ENCODE results near the gene UBB.

The UBB gene

GRCh38 chr17:16380640-16381495 lies at the start of gene UBB:
Gene UBB (plus strand): TSS chr17:16381091. CDS start chr17:16381908, 817 bp downstream.
- peak; percentile 100 for DNase-seq

- DNase-seq = no peak
Measured at GRCh38 chr17:16338391-16338790, 42.5 kb upstream of the UBB start.

- no peak for DNase-seq
Measured at GRCh38 chr17:16339402-16339801, 41.5 kb upstream of the UBB start.

DNA sequence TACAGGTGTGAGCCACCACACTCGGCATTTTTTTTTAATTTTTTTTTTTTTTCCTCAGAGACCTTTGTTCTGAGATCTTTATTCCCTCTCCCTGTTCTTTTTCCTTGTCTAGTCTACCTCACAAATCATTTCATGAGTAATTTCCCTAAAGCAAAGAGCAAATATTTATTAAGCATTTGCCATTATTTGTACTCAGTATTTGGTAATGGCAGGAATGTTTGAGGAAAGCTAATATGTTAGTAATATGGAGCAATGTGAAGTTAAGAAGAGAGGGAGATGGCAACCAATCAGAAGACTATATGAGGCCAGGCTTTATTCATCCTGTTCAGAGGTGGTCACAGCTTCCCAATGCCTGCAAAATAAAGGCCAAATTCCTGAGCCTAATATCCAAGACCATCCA lies 40.9 kb upstream of the UBB start:
- no peak for DNase-seq

GRCh38 chr17:16342979-16343378 lies 37.9 kb upstream of the UBB start:
- DNase-seq = no peak

GRCh38 chr17:16343569-16343968 lies 37.3 kb upstream of the UBB start:
- DNase-seq = no peak

DNA sequence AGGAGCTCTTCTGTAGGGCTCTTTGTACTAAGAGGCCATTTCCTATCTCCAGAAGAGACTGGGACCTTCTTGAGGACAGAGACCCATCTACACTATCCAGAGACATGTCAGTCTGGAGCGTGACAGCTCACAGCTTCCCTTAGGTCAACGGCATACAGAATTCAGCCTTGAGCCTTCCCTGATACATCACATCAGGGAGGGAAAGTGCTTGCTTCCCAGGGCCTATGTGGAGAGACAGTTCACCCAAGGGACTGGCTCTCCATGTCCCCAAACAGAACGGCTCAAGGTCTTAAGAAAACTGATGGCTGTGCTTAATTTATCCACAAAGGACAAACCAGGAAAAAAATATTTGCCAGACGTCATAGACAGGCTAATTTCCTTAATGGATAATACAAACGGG lies 35.3 kb upstream of the UBB start:
- DNase-seq = no peak

DNA sequence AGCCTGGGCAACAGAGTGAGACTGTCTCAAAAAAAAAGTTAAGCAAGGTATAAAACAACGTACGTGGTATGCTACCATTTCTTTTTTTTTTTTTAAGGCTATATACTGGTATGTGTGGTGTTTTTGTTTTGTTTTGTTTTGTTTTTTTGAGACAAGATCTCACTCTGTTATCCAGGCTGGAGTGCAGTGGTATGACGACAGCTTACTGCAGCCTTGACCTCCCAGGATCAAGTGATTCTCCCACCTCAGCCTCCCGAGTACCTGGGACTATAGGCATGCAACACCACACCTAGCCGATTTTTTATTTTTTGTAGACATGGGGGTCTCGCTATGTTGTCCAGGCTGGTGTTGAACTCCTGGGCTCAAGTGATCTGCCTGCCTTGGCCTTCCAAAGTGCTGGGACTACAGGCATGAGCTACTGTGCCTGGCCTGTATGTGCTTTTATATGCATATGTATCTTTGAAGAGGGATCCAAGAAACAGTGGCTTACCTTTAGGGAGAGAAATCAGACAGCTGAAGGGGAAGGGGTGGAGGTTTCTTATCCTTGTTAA lies 34.1 kb upstream of the UBB start:
- DNase-seq = no peak

GRCh38 chr17:16348586-16348985 lies 32.3 kb upstream of the UBB start:
- DNase-seq = no peak

GRCh38 chr17:16349431-16349830 lies 31.5 kb upstream of the UBB start:
- DNase-seq = no peak

DNA sequence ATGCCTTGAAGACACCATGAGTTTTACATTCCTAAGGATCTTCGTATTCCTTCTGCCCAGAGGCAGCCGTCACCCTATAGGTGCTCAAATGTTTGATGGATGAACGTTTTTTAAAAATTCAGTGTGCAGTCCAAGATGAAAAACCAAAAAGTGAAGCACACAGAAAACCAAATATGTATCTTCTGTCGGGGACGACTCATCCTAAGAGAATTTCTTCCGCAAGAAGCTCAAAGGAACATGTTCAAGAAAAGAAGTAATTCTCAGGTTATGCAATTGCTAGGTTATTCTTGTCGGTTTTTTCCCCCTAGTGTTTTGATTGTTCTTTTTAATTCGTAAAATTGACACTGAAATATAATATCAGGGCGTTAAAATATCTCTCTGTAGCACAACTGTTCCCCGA lies 29.1 kb upstream of the UBB start:
- DNase-seq = no peak

DNA sequence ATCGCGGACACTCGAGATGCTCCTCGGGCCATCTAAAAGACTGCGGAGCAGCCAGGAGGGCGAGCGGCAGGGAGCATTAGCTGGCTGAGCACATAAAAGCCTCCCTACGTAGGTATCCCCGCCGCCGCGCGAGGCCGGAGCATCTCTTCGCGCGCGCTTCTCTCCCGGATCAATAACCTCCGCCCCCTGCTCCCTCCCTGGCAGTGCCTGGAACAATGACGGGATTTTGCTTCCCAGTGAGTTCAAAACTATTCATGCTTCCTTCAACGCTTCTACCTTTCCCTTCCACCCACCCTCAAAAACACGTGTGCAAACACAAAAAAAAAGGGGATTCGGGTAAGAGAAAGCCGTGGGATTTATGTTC lies 28.6 kb upstream of the UBB start:
- DNase-seq = peak; percentile 97

GRCh38 chr17:16352667-16353316 lies 28.1 kb upstream of the UBB start:
- peak; percentile 97 for DNase-seq

- peak; percentile 97 for DNase-seq
Measured at GRCh38 chr17:16353317-16354174, 27.3 kb upstream of the UBB start, which contains the start of gene CENPV. Gene CENPV (minus strand): TSS chr17:16353469. CDS start chr17:16353436, 33 bp downstream.

DNA sequence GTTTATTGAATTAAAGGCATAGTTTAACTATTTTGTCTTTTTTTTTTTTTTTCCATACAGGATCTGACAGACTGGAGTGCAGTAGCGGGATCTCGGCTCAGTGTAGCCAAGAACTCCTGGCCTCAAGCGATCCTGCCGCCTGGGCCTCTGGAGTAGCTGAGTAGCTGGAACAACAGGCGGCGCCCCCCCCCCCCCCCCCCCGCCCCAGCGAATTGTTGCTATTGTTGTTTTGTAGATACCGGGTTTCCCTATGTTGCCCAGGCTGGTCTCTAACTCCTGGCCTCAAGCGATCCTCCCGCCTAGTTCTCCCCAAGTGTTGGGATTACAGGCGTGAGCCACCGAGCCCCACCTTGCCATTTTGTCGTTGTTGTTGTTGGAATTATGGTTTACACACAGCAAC lies 26.3 kb upstream of the UBB start:
- DNase-seq = no peak

GRCh38 chr17:16358394-16358793 lies 22.5 kb upstream of the UBB start:
- DNase-seq = no peak

DNA sequence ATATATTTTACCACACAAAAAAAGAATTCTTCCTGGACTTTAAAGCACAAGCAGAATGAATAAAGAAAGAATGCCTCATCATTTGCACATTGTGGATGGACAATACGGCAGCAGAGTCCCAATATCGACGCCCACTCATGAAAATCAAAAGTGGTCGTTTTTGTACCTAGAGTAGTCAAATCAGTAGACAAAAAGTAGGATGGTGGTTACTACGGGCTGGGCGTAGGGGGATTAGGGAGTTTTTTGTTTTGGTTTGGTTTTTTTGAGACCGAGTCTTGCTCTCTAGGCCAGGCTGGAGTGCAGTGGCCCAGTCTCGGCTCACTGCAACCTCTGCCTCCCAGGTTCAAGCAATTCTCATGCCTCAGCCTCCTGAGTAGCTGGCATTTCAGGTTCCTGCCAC lies 19.0 kb upstream of the UBB start:
- no peak for DNase-seq

DNA sequence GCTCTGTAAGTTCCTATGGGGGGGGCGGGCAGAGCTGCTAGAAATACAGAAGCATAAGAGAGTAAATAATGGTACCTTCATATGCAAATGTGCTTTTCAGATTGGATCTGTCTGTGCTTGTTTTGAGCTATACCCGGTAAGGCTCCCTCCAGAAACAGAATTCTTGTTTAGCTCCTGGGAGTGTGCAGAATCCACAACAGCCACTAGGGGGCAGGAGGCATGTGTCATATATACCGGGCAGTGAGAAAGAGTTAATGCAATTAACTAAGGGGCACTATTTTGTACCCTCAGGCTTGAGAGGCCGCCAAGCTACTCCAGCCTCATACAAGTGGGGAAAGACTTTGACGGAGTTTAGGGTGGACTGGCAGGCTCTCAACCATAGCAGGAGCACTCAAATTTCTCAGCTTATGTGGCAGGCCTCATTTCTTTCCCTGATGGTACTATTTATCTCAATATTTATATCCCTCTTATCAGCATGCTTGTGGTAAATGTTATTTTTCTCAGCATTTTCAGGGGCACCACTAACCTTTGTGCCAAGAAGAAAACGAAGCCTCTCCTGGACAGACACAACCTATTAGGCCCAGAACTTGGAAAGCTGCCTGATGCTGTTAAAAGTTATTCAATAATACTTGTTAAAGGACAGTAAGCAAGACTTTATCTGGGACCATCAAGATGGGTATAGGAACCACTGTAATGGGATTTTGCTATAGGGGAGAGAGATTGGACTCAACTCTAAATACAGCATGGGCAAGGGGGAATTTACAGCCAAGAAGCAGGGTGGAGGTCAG lies 16.9 kb upstream of the UBB start:
- DNase-seq = peak; percentile 96

DNA sequence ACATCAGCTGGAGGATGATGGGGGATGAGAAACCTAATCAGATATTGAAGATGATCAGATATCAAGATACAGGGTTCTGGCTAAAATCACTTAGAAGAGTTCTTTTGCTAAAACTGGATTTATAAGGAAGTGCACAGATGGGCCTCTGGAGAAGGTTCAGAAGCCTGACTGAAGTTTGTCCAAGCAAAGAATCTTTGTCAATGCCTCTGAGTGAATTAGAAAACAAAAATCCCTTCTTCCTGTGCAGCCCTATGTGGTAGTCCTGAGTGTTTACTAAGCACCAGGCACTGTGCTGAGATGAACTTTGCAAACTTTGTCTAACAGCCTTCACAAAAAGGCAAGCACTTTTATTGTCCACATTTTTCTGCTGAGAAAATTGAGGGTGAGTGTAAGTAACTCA lies 16.3 kb upstream of the UBB start:
- DNase-seq = no peak

GRCh38 chr17:16371742-16372141 lies 9.1 kb upstream of the UBB start:
- DNase-seq = peak; percentile 88

- no peak for DNase-seq
Measured at GRCh38 chr17:16374146-16374938, 6.5 kb upstream of the UBB start.
